ENCODE measurements around the gene GRIP1. TPM values are rescaled to one million over a fixed set of nuclear protein-coding genes. Genes with fewer than 3 reads are reported as not detected.

The GRIP1 gene
- 1.5 and 3.6 TPM in 2 replicates for total RNA-seq

GRCh38 chr12:66678338-66679275, at the start of gene GRIP1:
Gene GRIP1 (minus strand): TSS chr12:66679076. CDS start chr12:66678904, 172 bp downstream.

GRCh38 chr12:66301944-66302826, 376.7 kb downstream of the GRIP1 start, which contains the start of gene HELB:
Gene HELB (plus strand): TSS chr12:66302493. CDS start chr12:66302604, 111 bp downstream.

All from smooth muscle cell of the umbilical artery (primary cell).